Measurements from ENCODE around the gene FAM117A.

The FAM117A gene

GRCh38 chr17:49763735-49764558 lies at the start of gene FAM117A:
Gene FAM117A (minus strand): TSS chr17:49764131. CDS start chr17:49764087, 44 bp downstream.
- peak; percentile 93 to 95 for DNase-seq

GRCh38 chr17:49809056-49809455 lies 45.1 kb upstream of the FAM117A start:
- DNase-seq: no peak

GRCh38 chr17:49798738-49799137 lies 34.8 kb upstream of the FAM117A start:
- no peak for DNase-seq

GRCh38 chr17:49798182-49798581 lies 34.3 kb upstream of the FAM117A start:
- no peak for DNase-seq

GRCh38 chr17:49795372-49795771 lies 31.4 kb upstream of the FAM117A start:
- DNase-seq: no peak

- DNase-seq: no peak
These were observed 29.4 kb upstream of the FAM117A start for GRCh38 chr17:49793309-49793708.

- DNase-seq: no peak
These were observed 25.3 kb upstream of the FAM117A start for GRCh38 chr17:49789243-49789578.

- DNase-seq: peak; percentile 97 to 98
These were observed 24.7 kb upstream of the FAM117A start, which contains the start of gene KAT7 for GRCh38 chr17:49788478-49789242. Gene KAT7 (plus strand): TSS chr17:49788681. CDS start chr17:49788835, 154 bp downstream.

GRCh38 chr17:49787884-49788477 lies 24.1 kb upstream of the FAM117A start:
- DNase-seq: peak; percentile 10 to 27

- DNase-seq: no peak
These were observed 20.7 kb upstream of the FAM117A start for GRCh38 chr17:49784636-49785035.

GRCh38 chr17:49783791-49784190 lies 19.9 kb upstream of the FAM117A start:
- no peak for DNase-seq

- no peak for DNase-seq
These were observed 19.3 kb upstream of the FAM117A start for GRCh38 chr17:49783071-49783715.

- no peak for DNase-seq
These were observed 15.9 kb upstream of the FAM117A start for GRCh38 chr17:49779739-49780231.

GRCh38 chr17:49779156-49779738 lies 15.3 kb upstream of the FAM117A start:
- no peak for DNase-seq

- no peak for DNase-seq
These were observed 13.6 kb upstream of the FAM117A start for GRCh38 chr17:49777563-49777962.

- no peak for DNase-seq
These were observed 12.8 kb upstream of the FAM117A start for GRCh38 chr17:49776551-49777300.

GRCh38 chr17:49775546-49776260 lies 11.8 kb upstream of the FAM117A start:
- DNase-seq: no peak

- no peak for DNase-seq
These were observed 3.1 kb upstream of the FAM117A start for GRCh38 chr17:49766918-49767530.

- DNase-seq: no peak
These were observed 739 bp upstream of the FAM117A start for GRCh38 chr17:49764559-49765180.

Data from stimulated activated CD4-positive, alpha-beta T cell treated with anti-CD3 and anti-CD28 coated beads, Interleukin-2, amount 100 ng/mL, for 24 hours (primary cell).